CD4-positive, alpha-beta T cell treated with Interleukin-6 for 4 hours (primary cell): ENCODE measurements around the gene FAM20C.

ENCODE experiments used
- DNase-seq: peaks from one replicate; pipeline ENCODE4 v3.0.0-alpha.2; 2020; ENCODE audit warnings: mixed read lengths

The FAM20C gene

DNA sequence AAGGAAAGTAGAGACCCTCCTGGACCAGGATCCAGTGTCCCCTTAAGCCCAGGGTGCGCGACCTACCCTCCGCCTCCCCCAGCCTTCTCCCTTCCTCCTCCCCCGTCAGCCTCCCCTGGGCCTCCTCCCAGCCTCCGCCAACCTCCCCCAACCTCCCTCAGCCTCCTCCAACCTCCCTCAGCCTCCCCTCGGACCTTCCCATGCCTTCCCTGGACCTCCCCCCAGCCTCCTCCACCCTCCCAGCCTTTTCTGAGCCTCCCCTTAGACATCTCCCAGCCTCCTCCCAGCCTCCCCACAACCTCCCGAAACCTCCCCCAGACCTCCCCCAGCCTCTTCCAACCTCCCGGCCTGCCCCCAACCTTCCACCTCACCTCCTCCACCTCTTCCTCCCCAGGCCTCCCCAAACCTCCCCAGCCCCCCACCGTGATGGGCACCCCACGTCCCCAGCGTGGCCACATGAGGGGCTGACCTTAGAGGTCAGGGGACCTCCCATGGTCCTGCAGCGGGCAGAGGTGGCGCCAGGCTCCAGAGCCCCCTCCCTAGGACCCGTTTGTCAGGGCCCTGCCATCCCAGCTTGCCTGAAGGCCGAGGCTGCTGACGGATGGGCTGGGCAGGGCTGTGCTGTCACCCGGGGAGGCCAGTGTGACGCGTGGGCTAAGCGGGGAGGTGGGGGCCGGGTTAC is 18.8 kb downstream of the FAM20C start:
- no peak for DNase-seq

DNA sequence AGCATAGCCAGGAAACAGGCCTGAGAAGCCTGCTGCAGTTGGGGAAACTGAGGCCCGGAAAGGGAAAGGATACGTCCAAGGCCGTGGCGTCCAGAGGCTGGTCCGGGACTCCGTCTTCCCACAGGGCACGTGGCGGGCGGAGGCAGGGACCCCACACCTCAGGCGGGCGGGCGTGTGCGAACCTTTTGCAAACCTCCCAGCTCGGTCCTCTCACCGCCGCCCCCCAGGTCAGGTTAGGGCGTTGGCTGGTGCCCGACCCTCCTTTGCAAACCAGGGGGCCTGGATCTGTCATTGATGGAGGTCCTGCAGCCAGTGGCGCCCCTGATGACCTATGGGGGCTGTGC is 19.3 kb downstream of the FAM20C start:
- no peak for DNase-seq

DNA sequence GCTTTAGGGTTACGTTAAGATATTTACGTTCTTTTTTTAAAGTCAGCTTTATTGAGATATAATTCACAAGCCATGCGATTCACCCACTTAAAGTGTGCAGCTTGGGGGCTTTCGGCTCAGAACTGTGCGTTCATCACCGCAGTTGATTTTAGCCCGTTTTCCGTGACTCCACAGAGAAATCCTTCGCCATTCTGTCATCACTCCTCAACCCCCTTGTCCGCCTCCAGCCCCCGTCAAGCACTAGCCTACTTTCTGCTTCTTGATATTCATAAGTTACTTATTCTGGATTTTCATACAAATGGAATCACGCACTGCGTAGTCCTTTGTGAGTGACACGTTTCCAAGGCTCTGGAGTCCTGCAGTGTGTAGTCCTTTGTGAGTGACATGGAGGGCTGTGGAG is 20.4 kb downstream of the FAM20C start:
- DNase-seq, result no peak

DNA sequence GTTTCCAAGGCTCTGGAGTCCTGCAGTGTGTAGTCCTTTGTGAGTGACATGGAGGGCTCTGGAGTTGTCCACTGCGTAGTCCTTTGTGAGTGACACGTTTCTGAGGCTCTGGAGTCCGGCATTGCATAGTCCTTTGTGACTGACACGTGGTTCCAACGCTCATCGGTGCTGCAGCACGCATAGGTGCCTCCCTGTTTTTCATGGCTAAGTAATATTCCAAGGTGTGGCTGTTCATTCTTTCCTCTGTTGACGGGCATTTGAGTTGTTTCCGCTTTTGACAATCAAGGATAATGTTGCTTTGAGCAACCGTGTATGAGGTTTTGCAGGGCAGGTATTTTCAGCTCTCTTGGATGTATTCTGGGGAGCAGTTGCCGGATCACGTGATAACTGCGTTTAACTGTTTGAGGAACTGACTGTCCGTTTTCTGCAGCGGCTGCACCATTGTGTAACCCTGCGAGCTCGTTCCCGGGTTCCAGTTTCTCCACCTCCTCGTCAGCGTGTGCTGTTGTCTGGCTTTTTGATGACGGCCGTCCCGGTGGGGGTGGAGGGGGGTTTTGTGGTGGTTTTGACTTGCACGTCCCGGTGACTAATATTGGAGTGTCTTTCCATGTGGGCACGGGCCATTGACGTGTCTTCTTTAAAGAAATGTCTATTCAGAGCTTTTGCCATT is 21.1 kb downstream of the FAM20C start:
- no peak for DNase-seq

DNA sequence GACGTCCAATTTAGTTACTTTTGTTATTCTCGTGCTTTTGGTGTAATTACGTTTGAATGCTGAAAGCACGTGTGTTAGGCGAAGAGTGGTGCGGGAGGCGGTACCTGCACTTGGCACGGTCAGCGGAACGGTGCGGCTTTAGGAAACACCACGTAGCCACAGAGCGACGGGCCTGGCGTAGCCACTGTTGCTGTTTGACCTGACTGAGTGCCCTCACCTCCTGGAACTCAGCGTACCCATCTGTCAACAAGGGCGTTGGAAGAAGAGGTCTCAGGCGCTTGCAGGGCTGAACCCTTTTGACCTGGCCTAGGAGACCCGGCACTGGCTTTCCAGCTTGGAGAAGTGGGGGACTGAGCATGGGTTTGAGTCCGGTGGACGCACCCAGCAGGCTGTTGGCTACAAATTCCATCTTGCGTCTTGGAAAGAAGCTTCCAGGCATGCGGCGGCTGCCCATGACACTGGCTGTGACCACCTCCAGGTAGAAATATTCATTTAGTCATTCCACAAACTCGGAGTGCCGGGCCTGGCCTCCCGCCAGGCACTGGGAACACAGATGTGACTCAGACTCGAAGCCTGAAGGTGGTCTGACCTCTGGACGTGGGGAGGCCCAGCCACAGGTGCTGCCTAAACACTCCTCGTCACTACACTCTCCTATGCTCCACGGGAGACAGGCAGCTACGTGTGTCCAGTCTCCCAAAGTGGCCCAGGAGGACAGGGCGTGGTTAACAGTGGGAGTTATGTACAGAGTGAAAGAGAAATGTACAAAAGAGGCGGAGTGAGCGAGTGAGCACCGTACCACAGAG is 22.2 kb downstream of the FAM20C start:
- DNase-seq, result no peak

DNA sequence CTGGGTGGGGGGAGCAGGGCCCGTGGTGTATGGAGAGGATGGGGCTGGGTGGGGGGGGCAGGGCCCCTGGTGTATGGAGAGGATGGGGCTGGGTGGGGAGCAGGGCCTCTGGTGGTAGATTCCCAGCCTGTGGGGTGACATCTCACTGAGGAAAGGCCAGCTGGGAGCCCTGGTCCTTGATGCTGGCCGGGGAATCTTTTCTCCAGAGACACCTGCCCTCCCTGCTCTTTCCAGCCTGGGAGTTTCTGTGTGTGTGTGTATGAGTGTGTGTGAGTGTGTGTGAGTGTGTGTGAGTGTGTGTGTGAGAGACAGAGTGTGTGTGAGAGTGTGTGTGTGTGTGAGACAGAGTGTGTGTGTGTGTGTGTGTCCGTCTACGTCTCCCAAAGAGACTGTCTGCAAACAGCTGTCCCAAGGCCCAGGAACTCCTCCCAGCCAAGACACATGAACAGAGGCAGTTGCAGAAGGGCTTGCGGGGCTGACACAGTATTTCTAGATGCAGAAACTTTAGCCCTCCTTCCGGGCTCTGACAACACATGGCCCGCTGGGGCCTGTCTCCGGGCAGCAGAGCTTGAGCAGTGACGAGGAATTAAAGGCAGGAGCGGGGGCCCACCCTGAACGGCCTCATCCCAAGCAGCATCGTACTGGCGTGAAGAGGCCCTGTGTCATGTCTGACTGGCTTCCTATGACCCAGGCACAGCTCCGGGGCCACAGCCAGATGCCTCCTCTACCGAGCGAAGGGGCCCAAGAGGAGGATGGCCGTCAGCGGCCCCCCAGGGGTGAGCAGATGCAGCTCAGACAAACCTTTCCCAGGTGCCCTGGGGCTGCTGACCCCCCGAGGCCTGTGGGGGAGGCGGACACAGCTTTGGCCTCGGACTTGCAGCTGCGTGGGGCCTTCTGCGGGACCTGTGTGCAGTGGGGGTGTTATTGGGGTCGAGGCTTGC is 24.3 kb downstream of the FAM20C start:
- no peak for DNase-seq

DNA sequence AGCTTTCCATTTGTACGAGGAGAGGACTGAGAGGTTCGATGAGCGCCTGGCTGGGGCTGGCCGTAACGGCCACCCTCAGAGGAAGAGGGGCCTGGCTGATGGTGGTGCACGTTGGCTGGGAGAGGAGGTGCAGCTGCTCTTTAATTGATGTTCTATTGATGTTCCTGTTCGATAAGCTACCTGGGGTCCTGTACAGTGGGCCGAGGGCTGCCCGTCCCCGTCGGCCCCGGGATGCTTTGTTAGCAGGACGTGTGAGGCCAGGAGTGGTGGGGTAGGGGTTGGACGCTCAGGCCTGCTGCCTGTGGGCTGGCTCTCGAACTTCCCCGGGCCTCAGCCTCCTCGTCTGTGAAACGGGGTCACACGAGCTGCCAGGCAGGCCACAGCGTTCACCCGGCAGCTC is 25.4 kb downstream of the FAM20C start:
- DNase-seq, result no peak

DNA sequence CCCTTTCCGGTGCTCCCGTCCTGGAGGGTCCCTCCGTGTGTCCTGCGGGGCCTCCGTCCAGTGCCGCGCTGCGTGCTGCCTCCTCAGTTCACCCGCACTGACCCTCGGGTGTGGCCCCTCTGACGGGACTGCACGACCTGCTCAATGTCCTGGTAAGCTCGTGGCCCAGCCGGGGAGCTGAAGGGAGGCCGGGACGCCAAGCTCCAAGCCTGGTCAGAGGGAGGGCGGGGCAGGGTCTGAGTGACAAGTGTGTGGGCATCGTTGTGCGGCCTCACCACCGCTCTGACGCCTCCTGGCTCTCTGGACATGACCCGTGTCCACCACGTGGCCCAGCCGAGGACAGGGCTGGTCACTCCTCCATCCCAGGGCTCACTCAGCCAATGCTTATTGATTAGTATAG is 25.9 kb downstream of the FAM20C start:
- no peak for DNase-seq

DNA sequence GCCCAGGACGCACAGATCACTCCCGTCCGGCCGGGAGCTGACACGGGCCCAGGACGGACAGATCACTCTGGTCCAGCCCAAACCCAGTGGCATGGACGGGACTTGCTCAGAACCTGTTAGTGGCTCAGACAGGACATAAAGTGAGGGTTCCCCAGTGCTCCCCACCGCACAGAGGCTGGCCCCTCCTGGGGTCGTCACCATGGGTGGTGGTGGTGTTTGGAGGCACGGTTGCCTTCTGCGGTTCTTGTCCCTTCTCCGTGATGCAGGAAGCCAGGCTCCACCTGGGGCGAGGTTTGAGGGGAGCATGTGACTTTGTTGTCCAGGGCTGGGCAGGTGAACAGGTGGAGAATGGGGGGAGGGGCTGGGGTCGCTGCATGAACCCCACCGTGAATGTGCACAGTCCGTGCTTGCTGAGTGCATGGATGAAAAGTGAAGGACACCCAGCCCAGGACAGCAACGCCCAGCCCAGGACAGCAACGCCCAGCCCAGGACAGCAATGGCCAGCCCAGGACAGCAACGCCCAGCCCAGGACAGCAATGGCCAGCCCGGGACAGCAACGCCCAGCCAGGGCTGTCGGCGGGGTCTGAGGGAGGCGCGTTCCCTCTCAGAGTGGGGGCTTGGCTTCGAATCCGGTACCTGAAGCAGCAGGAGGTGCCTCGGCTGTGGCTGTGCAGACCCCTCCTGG is 26.7 kb downstream of the FAM20C start:
- DNase-seq, result no peak

DNA sequence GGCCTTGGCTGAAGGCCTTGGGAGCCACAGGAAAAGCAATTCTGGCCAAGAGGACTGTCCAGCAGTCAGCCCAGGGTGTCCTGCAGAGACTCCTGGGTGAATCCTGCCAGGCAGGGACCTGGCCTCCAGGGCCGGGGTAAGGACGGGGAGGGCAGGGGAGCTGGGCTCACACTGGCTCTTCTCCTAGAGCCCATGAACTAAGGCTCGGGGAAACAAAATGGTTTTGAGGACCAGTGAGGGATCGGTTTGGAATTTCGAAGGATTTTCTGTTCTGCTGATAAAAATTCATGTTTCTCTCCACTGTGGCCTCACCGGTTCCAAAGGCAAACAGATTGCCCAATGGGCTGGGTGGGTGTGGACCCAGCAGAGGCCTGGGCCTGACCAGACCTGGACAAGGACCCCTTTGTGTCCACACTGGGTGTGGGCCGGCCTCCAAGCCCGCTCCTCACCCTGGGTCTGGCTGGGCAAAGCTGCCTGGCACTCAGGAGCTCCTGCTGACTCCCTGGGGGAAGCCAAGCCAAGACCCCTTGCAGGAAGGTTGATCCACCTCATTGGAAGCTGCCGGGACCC is 27.3 kb downstream of the FAM20C start:
- DNase-seq, result no peak

DNA sequence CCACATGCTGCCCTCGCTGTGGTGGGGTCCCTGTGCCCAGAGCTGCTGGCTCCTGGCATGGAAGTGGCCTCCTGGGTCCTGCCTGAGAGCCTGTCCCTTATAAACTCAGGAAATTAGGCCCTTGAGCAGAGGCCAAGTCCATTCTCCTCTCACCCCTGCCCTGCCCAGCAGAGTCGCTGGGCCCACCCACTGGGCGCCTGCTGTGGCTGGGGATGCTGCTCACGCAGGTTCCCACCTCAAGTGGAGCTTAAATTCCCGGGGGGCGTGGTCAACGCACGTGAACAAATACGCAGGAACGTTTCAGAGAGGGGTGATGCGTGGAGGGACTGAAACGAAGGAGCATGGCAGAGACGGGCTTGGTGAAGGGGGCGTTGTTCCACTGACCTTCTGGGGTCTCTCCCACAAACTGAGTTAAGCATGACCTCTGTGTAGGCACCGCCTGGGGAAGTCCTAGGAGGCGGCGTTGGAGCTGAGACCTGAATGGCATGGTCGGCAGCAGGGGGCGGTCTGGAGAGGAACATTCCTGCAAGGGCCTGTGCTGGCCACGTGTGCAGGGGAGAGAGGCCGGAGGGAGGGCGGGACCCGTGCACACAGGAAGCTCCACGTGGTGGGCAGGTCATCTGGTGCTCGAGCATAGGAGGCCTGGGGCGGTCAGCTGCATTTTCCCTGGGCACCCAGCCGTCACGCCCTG is 27.9 kb downstream of the FAM20C start:
- no peak for DNase-seq

DNA sequence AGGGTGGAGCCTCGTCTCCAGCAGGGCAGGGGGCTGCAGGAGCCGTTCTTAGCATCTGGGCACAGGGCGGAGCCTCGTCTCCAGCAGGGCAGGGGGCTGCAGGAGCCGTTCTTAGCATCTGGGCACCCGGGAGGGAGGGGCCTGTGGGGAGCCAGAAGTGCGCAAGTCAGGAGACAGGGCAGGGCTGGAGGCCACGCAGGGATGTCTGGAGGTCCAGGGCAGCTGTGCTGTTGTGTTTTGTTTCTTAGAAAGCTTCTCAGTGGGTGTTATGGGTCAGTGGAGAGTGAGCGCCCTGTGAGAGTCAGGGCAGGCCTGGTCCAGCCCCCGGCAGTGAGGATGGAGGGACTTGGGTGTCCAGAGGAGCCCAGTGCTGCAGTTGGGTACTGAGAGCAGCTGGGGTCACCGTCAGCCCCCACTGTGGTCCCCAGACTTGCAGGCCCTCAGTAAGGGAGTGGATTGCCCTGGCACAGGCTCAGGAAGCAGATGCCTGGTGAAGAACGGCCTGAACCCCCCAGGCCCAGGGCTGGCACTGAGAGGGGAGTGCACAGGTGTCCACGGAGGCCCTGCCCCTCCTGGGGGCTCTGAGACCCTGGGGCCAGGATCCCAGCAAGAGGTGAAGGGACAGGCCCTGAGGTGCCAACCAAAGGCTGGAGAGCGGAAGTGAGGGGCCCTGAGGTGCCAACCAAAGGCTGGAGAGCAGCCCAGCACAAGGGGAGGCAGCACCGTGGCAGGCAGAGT is 29.8 kb downstream of the FAM20C start:
- no peak for DNase-seq

DNA sequence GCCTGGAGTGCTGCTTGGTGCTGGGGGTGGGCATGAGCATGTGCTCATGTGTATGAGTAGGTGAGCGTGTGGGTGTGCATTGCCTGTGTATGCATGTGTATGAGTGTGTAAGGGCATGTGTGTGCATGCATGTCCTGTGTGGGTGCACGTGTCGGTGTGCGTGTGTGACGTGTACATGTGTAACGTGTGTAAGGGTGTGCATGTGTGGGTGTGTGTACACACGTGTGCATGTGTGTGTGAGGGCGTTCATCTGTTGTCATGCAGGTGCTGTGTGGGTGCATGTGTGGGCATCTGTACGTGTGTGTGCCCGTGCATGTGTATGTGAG is 30.3 kb downstream of the FAM20C start:
- DNase-seq, result no peak

DNA sequence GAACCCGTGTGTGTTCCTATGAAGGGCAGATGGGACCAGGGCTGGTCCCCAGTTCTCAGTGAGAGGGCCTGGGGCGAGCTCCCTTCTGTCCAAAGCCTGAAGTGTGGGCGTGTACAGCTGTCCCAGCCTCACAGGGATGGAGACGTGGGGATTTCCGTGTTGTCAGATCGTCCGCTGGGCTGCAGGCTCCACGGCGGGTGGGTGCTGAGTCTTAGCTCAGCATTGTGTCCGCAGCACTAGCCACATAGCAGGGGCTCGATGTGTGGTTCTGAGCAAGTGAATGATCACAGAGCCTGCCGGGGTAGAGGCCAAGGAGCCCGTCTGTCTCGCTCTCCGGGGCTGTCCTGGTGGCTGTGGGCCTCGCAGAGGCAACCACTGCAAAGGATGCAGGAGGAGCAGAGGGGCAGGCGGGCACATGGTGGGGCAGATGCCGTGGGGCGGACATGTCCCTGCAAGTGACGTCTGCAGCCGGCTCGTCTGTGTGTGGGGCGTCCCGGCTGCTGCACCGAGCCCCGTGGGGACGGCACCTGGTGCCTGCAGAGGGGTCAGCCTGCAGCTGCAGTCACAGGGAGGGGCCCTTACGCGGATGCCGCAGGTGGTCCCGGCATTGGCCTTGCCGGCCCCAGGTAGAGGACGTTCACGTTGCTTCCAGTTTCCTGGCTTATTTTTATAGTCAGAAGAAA is 30.9 kb downstream of the FAM20C start:
- DNase-seq, result no peak

DNA sequence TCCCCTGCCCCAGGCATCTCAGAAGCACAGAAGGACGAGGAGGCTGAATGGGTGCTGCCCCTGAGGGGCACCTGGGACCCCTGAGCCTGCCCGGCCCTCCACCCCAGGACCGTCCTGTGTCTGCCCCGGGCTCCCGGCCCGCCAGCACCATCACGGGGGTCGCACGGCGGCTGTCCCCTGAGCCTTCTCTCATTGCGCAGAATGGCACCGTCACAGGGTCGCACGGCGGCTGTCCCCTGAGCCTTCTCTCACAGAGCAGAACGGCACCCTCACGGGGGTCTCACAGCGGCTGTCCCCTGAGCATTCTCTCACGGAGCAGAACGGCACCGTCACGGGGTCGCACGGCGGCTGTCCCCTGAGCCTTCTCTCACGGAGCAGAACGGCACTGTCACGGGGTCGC is 31.5 kb downstream of the FAM20C start:
- no peak for DNase-seq

DNA sequence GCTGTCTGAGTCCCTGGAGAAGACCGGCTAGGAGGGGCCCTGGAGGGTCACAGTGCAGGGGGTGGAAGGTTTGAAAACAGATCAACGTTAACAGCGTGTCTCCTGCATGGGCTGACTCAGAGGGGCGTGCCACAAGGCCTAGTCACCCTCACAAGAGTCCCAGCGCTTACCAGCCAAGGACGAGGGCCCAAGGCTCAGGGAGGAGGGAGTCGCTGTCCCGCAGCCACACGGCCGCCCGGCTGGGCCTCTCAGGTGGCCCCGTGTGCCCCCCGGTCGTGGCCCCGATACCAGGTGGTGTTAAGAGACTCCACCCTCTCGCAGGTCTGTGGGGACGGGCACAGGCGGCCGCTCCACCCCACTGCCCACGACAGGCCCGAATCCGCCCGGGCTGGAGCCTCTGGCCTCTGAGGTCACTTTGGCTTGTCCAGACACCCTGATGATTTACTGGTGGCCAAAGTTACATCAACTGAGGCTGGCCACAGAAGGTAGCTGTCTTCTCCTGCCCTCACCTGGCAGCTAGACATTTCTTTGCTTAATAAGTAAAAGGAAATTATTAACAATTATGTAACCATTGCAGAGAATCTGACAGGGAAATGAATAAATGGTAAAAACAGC is 34.0 kb downstream of the FAM20C start:
- DNase-seq, result no peak

DNA sequence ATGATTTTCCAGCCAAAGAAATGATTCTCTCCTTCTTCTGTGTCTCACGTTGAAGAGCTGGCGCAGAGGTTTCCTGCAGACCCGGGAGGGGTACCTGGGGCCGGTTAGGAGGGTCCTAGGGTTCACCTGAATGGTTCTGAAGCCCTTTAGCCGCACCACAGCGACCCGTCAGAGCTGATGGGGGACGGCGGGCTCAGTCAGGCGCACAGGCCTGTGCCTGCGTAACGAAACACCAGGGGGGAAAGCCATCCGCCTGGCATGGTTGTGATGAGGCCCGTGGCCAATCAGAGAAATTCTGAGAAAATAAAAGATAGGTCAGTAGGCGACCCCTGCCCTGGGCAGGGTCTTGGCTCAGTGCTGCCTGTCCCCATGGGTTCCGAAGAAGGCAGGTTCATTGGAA is 35.6 kb downstream of the FAM20C start:
- no peak for DNase-seq

DNA sequence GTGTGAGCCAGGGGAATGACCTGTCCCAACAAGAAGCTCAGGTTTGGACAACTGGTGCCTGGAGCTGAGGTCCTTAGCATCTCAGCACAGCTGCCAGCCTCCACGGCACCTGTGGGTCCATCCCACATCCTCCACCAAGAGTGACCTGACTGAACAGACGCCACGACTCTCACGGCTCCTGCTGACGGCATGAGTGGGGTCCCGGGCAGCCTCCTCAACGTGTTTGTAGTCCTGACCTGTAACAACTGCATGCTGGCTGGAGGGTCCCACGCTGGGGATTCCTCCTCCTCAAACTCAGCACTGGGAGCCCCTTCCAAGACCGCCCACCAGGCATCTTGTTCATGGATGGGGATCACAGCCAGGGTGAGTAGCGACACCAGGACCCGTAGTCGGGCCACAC is 36.2 kb downstream of the FAM20C start:
- DNase-seq, result no peak

DNA sequence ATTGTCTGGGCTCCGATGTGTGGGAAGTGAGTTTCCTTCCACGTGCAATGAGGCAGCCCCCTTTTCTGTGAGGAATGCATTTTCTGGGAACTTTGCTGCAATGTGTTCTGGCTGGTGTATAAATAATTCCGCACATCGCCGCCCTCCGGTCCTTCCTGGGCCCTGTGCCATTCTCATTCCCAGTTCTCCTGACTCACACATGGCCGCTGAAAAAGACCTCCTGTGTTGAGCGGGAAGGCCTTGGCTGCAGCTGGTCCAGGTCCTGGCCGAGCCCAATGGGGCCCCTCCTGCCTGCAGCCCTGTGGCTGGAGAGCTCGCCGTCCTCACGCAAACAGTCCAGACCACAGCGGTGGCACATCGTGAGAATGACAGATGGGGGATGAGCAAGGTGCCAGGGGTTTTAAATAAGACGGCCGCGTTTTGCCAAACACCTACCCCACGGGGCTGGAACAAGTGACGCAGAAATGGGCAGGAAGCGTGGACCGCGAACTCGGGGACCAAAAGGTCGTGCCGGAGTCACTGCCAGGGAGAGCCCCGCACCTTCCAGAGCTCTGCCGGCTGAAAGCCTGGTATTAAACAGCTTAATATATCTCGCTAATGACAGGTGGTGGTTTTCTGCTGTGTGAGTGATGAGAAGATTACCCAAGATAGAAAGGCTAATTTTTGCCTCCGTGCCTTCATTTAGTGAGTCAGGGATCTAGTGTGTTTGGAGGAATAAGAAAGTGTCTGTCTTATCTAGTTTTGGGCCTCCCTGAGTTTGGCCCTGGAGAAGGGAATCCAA is 37.0 kb downstream of the FAM20C start:
- DNase-seq, result no peak
